ENCODE measurements around the gene CCNB3. TPM values are rescaled to one million over a fixed set of nuclear protein-coding genes. Genes with fewer than 3 reads are reported as not detected.

The CCNB3 gene
- polyA plus RNA-seq, 1 donor from 2014 or later = 0.42 TPM

- Histone ChIP-seq H3K9me3 (ENCODE audit: low read length) (no peaks in the 10 kb centered on the region), H3K27ac (ENCODE audit: low read length) (no peak overlapping the region), H3K27me3 (ENCODE audit: insufficient read depth, low read depth, low read length) (no peaks in the 10 kb centered on the region), H3F3A (ENCODE audit: insufficient read depth, low read length, poor library complexity, severe bottlenecking) (no peaks in the 10 kb centered on the region), H3K36me3 (ENCODE audit: insufficient read depth, low read length) (no peaks in the 10 kb centered on the region), H2AFZ (ENCODE audit: low read depth, low read length) (no peak overlapping the region), H4K20me1 (ENCODE audit: insufficient read depth) (no peaks in the 10 kb centered on the region), H3K4me3 (ENCODE audit: low read length) (no peak overlapping the region), H3K79me2 (replicated peaks; ENCODE audit: insufficient read depth, low read length) (no peaks in the 10 kb centered on the region), H3K9me2 (ENCODE audit: insufficient read depth, low read length) (no peaks in the 10 kb centered on the region), H3K9ac (ENCODE audit: low read length) (no peak overlapping the region), H3K4me2 (ENCODE audit: low read length) (no peak overlapping the region)
- no peak for TF ChIP-seq MXI1 (conservative IDR thresholded peaks at IDR 0.05; ENCODE audit: poor library complexity, severe bottlenecking)
- no peak for TF ChIP-seq EP300 (conservative IDR thresholded peaks at IDR 0.05; ENCODE audit: poor library complexity, severe bottlenecking)
- no peak for TF ChIP-seq RAD21 (conservative IDR thresholded peaks at IDR 0.05)
- TF ChIP-seq SMC3 (conservative IDR thresholded peaks at IDR 0.05; ENCODE audit: poor library complexity) = no peak
Measured at GRCh38 chrX:50206753-50207152, 2.2 kb downstream of the CCNB3 start.

- no peaks in the 10 kb centered on the region for H3K36me3 ChIP-seq (ENCODE audit: insufficient read depth, low read length)
- no peaks in the 10 kb centered on the region for H3K27me3 ChIP-seq (ENCODE audit: insufficient read depth, low read depth, low read length)
- no peak overlapping the region for H3K4me2 ChIP-seq (ENCODE audit: low read length)
- H3K9me2 ChIP-seq (ENCODE audit: insufficient read depth, low read length) = no peaks in the 10 kb centered on the region
- no peaks in the 10 kb centered on the region for H3K79me2 ChIP-seq (replicated peaks; ENCODE audit: insufficient read depth, low read length)
- no peaks in the 10 kb centered on the region for H3F3A ChIP-seq (ENCODE audit: insufficient read depth, low read length, poor library complexity, severe bottlenecking)
- no peaks in the 10 kb centered on the region for H4K20me1 ChIP-seq (ENCODE audit: insufficient read depth)
- no peak overlapping the region for H3K9ac ChIP-seq (ENCODE audit: low read length)
- TF ChIP-seq RAD21 (conservative IDR thresholded peaks at IDR 0.05) (no peak), CTCF (IDR thresholded peaks at IDR 0.05; ENCODE audit: poor library complexity, severe bottlenecking) (no peak), POLR2AphosphoS5 (IDR thresholded peaks at IDR 0.05) (no peak), SMC3 (conservative IDR thresholded peaks at IDR 0.05; ENCODE audit: poor library complexity) (no peak), EZH2 (IDR thresholded peaks at IDR 0.05; ENCODE audit: borderline replicate concordance, insufficient read depth, low read length, poor library complexity, severe bottlenecking) (no peak), REST (IDR thresholded peaks at IDR 0.05; ENCODE audit: borderline replicate concordance) (no peak), EP300 (conservative IDR thresholded peaks at IDR 0.05; ENCODE audit: poor library complexity, severe bottlenecking) (no peak), MXI1 (conservative IDR thresholded peaks at IDR 0.05; ENCODE audit: poor library complexity, severe bottlenecking) (no peak), TAF1 (IDR thresholded peaks at IDR 0.05; ENCODE audit: low read depth) (no peak)
- H3K4me3 ChIP-seq (ENCODE audit: low read length) = no peak overlapping the region
- H2AFZ ChIP-seq (ENCODE audit: low read depth, low read length) = no peak overlapping the region
- no peak overlapping the region for H3K27ac ChIP-seq (ENCODE audit: low read length)
- H3K9me3 ChIP-seq (ENCODE audit: low read length) = no peaks in the 10 kb centered on the region
Measured at GRCh38 chrX:50211510-50211909, 6.9 kb downstream of the CCNB3 start.
